Keratinocyte (primary cell): ENCODE measurements around the gene HERC2. TPM values are rescaled to one million over a fixed set of nuclear protein-coding genes. Genes with fewer than 3 reads are reported as not detected.

ENCODE experiments used
- DNase-seq: peaks from one replicate; pipeline ENCODE4 v3.0.0-alpha.2; 2011; ENCODE audit warnings: low read depth, missing footprints, low spot score
- FAIRE-seq: peaks from 2 replicates; lab custom pipeline; 2011; peaks lifted over from hg19 to GRCh38; lab: Jason Lieb, UNC
- H2AFZ ChIP-seq: 2 replicates; pipeline ENCODE4 v1.6.0; 2012; ENCODE audit warnings: low read length, control low read depth, inconsistent platforms; ENCODE audit not compliant: control insufficient read depth
- H3K27ac ChIP-seq: 2 replicates; pipeline ENCODE4 v1.5.1; 2011; ENCODE audit warnings: low read length; ENCODE audit not compliant: control insufficient read depth, insufficient read depth
- H3K27me3 ChIP-seq: 3 replicates; pipeline ENCODE4 v1.6.0; 2011; ENCODE audit warnings: low read length; ENCODE audit not compliant: control insufficient read depth, insufficient read depth; ENCODE audit errors: extremely low read depth
- H3K36me3 ChIP-seq, 2 experiments: 2 replicates in 1 of 2; 3 replicates in 1 of 2; pipeline ENCODE4 v1.5.1; 2011; ENCODE audit warnings: low read length in 2 of 2, mild to moderate bottlenecking in 1 of 2; ENCODE audit not compliant: control insufficient read depth in 2 of 2, insufficient read depth in 2 of 2; ENCODE audit errors: extremely low read depth in 1 of 2
- H3K4me1 ChIP-seq: 3 replicates; pipeline ENCODE4 v1.5.1; 2011; ENCODE audit warnings: low read length; ENCODE audit not compliant: control insufficient read depth, insufficient read depth; ENCODE audit errors: extremely low read depth
- H3K4me2 ChIP-seq: 3 replicates; pipeline ENCODE4 v1.6.0; 2011; ENCODE audit warnings: low read depth, low read length; ENCODE audit not compliant: control insufficient read depth, insufficient read depth; ENCODE audit errors: extremely low read depth
- H3K4me3 ChIP-seq, 3 experiments: fragments of 200-600 bp in 1 of 3; sonication (generic) in 1 of 3; 2 replicates in 2 of 3; 3 replicates in 1 of 3; pipeline ENCODE4 v1.5.1; 2011 to 2016; ENCODE audit warnings: low read length in 3 of 3, mild to moderate bottlenecking in 3 of 3, control low read depth in 2 of 3, inconsistent platforms in 1 of 3, low read depth in 1 of 3, mixed read lengths in 1 of 3, mixed run types in 1 of 3, moderate library complexity in 1 of 3; ENCODE audit not compliant: control insufficient read depth in 2 of 3, insufficient read depth in 2 of 3; ENCODE audit errors: extremely low read depth in 1 of 3
- H3K79me2 ChIP-seq: 2 replicates; pipeline ENCODE4 v1.6.0; 2012; ENCODE audit warnings: low read length; ENCODE audit not compliant: control insufficient read depth, insufficient read depth
- H3K9ac ChIP-seq: 3 replicates; pipeline ENCODE4 v1.6.0; 2011; ENCODE audit warnings: low read length; ENCODE audit not compliant: control insufficient read depth, insufficient read depth; ENCODE audit errors: extremely low read depth
- H3K9me1 ChIP-seq: 3 replicates; pipeline ENCODE4 v1.6.0; 2011; ENCODE audit warnings: low read length; ENCODE audit not compliant: control insufficient read depth, insufficient read depth; ENCODE audit errors: extremely low read depth
- H3K9me3 ChIP-seq: 2 replicates; pipeline ENCODE4 v1.5.1; 2012; ENCODE audit warnings: low read depth, low read length; ENCODE audit not compliant: control insufficient read depth
- H4K20me1 ChIP-seq: 3 replicates; pipeline ENCODE4 v1.6.0; 2011; ENCODE audit warnings: low read length; ENCODE audit not compliant: control insufficient read depth, insufficient read depth; ENCODE audit errors: extremely low read depth
- EZH2 ChIP-seq: IDR thresholded peaks from one replicate; pipeline ENCODE4 v1.6.1; 2012; ENCODE audit warnings: inconsistent platforms, mild to moderate bottlenecking, low read length, moderate library complexity
- dilution Hi-C: fragments of 300-500 bp; cut with MboI; formaldehyde crosslinking; loops from one replicate; pipeline ENCODE4 v1.7.0; 2020; ENCODE audit warnings: low sequenced_read_pairs; ENCODE audit not compliant: extremely low pct_ligation_motif_present
- polyA plus RNA-seq, 5 experiments: library from polyadenylated mRNA; depleted of rRNA in 3 of 5; stranded (reverse) in 3 of 5; stranded (forward) in 1 of 5; unstranded in 1 of 5; fragments of >200 nt; gene quantifications; 1 replicate in 1 of 5; 2 replicates in 3 of 5; 3 replicates in 1 of 5; pipeline versions ENCODE4 v1.2.1 to v1.2.3, GENCODE V29; 2011 to 2012; ENCODE audit warnings: missing spikeins in 2 of 5, low read depth in 1 of 5, low replicate concordance in 1 of 5
- TF ChIP-seq, protein P1 (sequence below), 3 experiments: IDR thresholded peaks in 1 of 3; conservative IDR thresholded peaks in 1 of 3; optimal IDR thresholded peaks in 1 of 3; 2 replicates in 2 of 3; 3 replicates in 1 of 3; pipeline versions ENCODE3 to v1.5.1; 2011; ENCODE audit warnings: low read length in 3 of 3, mild to moderate bottlenecking in 3 of 3, moderate library complexity in 2 of 3, control low read depth in 1 of 3, inconsistent platforms in 1 of 3; ENCODE audit not compliant: insufficient read depth in 2 of 3; ENCODE audit errors: extremely low read depth in 1 of 3

The HERC2 gene
- polyA plus RNA-seq, 1 donor (not counting 4 experiments of a cell fraction or from before 2014, with no cell fraction given), result 12.4 TPM

DNA sequence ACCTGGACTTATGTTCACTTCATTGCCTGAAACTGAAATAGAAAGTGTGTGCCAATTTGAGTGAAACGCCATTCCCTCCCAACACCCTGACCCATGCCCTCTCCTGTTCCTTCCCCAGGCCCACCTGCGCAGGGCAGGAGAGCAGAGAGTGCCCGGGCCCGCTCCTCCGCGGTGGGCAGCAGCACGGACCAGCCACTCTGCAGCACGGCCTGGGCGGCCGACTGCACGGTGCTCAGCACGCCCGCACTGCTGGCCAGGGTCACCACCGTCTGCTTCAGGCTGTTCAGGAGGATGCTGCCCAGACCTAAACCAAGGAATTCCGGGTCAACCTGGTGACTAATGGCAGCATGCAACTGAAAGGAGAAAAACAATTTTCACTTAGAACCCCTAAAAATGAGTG, 66.0 kb downstream of the HERC2 start:
- Histone ChIP-seq H3K9me1 (no peaks in the 10 kb centered on the region), H3K4me3 (no peak overlapping the region), H3K79me2 (no peaks in the 10 kb centered on the region), H3K9me3 (no peaks in the 10 kb centered on the region), H3K4me1 (no peaks in the 10 kb centered on the region), H3K36me3 (peaks cover 7 to 22% of the 10 kb centered on the region in 2 experiments), H3K27ac (no peak overlapping the region), H4K20me1 (no peaks in the 10 kb centered on the region), H3K9ac (no peak overlapping the region), H3K27me3 (no peaks in the 10 kb centered on the region), H3K4me2 (no peak overlapping the region), H2AFZ (no peak overlapping the region)
- no peak for DNase-seq
- FAIRE-seq, result no peak
- TF ChIP-seq, protein P1, sequence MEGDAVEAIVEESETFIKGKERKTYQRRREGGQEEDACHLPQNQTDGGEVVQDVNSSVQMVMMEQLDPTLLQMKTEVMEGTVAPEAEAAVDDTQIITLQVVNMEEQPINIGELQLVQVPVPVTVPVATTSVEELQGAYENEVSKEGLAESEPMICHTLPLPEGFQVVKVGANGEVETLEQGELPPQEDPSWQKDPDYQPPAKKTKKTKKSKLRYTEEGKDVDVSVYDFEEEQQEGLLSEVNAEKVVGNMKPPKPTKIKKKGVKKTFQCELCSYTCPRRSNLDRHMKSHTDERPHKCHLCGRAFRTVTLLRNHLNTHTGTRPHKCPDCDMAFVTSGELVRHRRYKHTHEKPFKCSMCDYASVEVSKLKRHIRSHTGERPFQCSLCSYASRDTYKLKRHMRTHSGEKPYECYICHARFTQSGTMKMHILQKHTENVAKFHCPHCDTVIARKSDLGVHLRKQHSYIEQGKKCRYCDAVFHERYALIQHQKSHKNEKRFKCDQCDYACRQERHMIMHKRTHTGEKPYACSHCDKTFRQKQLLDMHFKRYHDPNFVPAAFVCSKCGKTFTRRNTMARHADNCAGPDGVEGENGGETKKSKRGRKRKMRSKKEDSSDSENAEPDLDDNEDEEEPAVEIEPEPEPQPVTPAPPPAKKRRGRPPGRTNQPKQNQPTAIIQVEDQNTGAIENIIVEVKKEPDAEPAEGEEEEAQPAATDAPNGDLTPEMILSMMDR (optimal IDR thresholded peaks at IDR 0.05 in 1 of 3, IDR thresholded peaks at IDR 0.05 in 1 of 3, conservative IDR thresholded peaks at IDR 0.05 in 1 of 3; ENCODE audit: extremely low read depth in 1 of 3, insufficient read depth in 2 of 3, low read length in 3 of 3), result no peak
- no peak for TF ChIP-seq EZH2
- dilution Hi-C loops, result no loop called here

DNA sequence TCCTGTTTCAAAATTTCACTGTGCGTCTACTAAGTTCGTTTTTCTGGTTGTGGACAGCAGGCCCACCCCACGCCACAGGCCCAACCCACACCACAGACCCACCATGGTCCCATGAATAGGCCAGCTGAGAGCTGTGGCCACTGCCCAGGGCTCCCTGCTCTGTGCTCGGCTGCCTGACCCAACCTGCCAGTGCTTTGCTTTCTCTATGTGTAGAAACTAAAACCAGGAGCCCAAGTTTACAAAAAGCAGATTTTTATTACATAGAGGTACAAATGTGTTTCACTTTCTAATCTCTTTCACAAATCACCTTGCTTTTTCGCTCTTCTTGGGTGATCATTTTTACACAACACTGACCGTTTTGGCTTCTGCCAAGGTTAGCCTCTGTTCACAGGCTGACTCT, 69.1 kb downstream of the HERC2 start:
- FAIRE-seq (no peak), DNase-seq (no peak)
- Histone ChIP-seq H3K4me1 (no peaks in the 10 kb centered on the region), H3K36me3 (peaks cover 7 to 20% of the 10 kb centered on the region in 2 experiments), H4K20me1 (no peaks in the 10 kb centered on the region), H3K4me3 (no peak overlapping the region), H3K79me2 (no peaks in the 10 kb centered on the region), H3K9me1 (no peaks in the 10 kb centered on the region), H3K9ac (no peak overlapping the region), H3K9me3 (no peaks in the 10 kb centered on the region), H3K4me2 (no peak overlapping the region), H3K27me3 (no peaks in the 10 kb centered on the region), H2AFZ (no peak overlapping the region), H3K27ac (no peak overlapping the region)
- dilution Hi-C loops, result no loop called here
- TF ChIP-seq, protein P1 (optimal IDR thresholded peaks at IDR 0.05 in 1 of 3, IDR thresholded peaks at IDR 0.05 in 1 of 3, conservative IDR thresholded peaks at IDR 0.05 in 1 of 3; ENCODE audit: extremely low read depth in 1 of 3, insufficient read depth in 2 of 3, low read length in 3 of 3), result no peak
- TF ChIP-seq EZH2, result no peak
